ENCODE measurements around the gene FSD2. TPM values are rescaled to one million over a fixed set of nuclear protein-coding genes. Genes with fewer than 3 reads are reported as not detected.

FSD2 gene
- total and polyA plus RNA-seq, 4 experiments from 2014 or later, result 0.08 to 0.11 TPM; not detected in 2

GRCh38 chr15:82810890-82811426 is 5.1 kb upstream of the FSD2 start:
- no peaks in the 10 kb centered on the region for H3K9me3 ChIP-seq (ENCODE audit: control insufficient read depth in 1 of 2, low read length in 2 of 2)
- intact Hi-C loops (cut with micrococcal nuclease), result loop anchor here (2.0 to 10.0 kb wide), 2 partner anchors 200 to 254 kb away; partner anchors contain the start of genes BTBD1 and C15orf40
- peak overlapping the region; percentile 95 to 100 (median 97) for H3K27ac Mint-ChIP-seq
- CTCF ChIA-PET (ENCODE audit: partially characterized antibody), result interaction anchor here (1.0 to 1.9 kb wide), 4 partner anchors 60 to 271 kb away, joined by 3 to 6 read pairs (median 4); partner anchors contain the start of gene RPS17
- peak overlapping the region; percentile 99 for H3K27ac ChIP-seq (ENCODE audit: low read depth, low read length)
- POLR2A ChIA-PET (ENCODE audit: partially characterized antibody), result interaction anchor here (0.8 to 4.7 kb wide), 12 partner anchors 13 to 271 kb away, joined by 3 to 40 read pairs (median 6); partner anchors contain the start of genes C15orf40, CPEB1, RAMAC and RPS17
- peaks cover 22 to 39% of the 10 kb centered on the region in 2 donors for H3K36me3 Mint-ChIP-seq
- DNase-seq, result peak; percentile 76 to 89 (median 80)
- peak overlapping the region; percentile 88 to 100 (median 96) for H3K4me3 Mint-ChIP-seq
- peaks cover 21 to 52% (median 35%) of the 10 kb centered on the region in 4 donors for H3K4me1 Mint-ChIP-seq
- H3K9me3 Mint-ChIP-seq, result no peaks in the 10 kb centered on the region
- H3K27me3 ChIP-seq (ENCODE audit: insufficient read depth, low read length), result no peaks in the 10 kb centered on the region
- H3K4me3 ChIP-seq (ENCODE audit: low read length in 2 of 2), result peak overlapping the region; percentile 89 to 94
- H3K4me1 ChIP-seq (ENCODE audit: insufficient read depth, low read length), result peaks cover 41% of the 10 kb centered on the region
- H3K36me3 ChIP-seq (ENCODE audit: insufficient read depth, low read length), result peaks cover 16% of the 10 kb centered on the region
- no peaks in the 10 kb centered on the region for H3K27me3 Mint-ChIP-seq

DNA sequence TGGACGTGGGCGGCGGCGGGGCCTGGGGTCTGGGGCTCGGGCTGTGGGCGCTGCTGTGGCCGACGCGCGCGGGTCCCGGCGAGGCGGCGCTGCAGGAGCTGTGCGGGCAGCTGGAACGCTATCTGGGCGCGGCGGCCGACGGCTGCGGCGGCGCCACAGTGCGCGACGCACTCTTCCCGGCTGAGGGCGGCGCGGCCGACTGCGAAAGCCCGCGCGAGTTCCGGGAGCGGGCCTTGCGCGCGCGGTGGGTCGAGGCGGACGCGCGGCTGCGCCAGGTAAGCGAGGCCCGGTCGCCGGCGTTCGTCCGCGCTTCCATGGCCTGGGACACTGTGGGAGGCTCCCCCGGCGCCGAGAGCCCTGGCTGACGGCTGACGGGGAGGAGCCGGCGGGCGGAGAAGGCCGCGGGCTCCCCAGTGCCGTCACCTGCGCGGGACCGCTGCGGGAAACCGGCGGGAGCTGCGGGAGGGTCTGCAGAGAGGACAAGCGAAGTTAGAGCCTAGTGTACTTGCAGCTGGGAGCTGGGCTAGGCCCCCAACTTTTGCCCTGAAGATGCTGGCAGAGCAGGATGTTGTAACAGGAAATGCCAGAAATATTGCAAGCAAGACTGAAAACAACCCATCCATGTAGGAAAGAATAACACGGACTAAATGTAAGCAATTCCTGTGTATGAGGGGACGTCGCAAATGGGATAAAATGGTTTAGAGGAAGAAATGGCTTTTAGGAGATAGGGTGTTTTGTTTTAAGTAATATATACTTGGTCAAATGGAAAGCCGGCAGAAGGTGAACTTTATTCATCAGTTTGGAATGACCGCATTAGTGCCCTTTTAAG is 4.4 kb upstream of the FSD2 start:
- peaks cover 35% of the 10 kb centered on the region for H3K4me1 ChIP-seq (ENCODE audit: insufficient read depth, low read length)
- H3K9me3 ChIP-seq (ENCODE audit: control insufficient read depth in 1 of 2, low read length in 2 of 2), result no peaks in the 10 kb centered on the region
- H3K27me3 ChIP-seq (ENCODE audit: insufficient read depth, low read length), result no peaks in the 10 kb centered on the region
- peak overlapping the region; percentile 88 to 100 (median 96) for H3K4me3 Mint-ChIP-seq
- ChIA-PET POLR2A (ENCODE audit: partially characterized antibody) (interaction anchor here (1.0 to 4.7 kb wide), 11 partner anchors 14 to 270 kb away, joined by 3 to 40 read pairs (median 6); partner anchors contain the start of genes C15orf40, CPEB1, RAMAC and RPS17), CTCF (ENCODE audit: partially characterized antibody) (interaction anchor here (1.0 to 1.3 kb wide), 3 partner anchors 60 to 270 kb away, joined by 3 to 5 read pairs (median 3); partner anchors contain the start of gene RPS17)
- H3K27me3 Mint-ChIP-seq, result no peaks in the 10 kb centered on the region
- peak overlapping the region; percentile 89 to 94 for H3K4me3 ChIP-seq (ENCODE audit: low read length in 2 of 2)
- peaks cover 15 to 32% of the 10 kb centered on the region in 2 donors for H3K36me3 Mint-ChIP-seq
- no peaks in the 10 kb centered on the region for H3K9me3 Mint-ChIP-seq
- peak overlapping the region; percentile 95 to 100 (median 97) for H3K27ac Mint-ChIP-seq
- H3K27ac ChIP-seq (ENCODE audit: low read depth, low read length), result peak overlapping the region; percentile 99
- H3K36me3 ChIP-seq (ENCODE audit: insufficient read depth, low read length), result peaks cover 10% of the 10 kb centered on the region
- peaks cover 17 to 45% (median 30%) of the 10 kb centered on the region in 4 donors for H3K4me1 Mint-ChIP-seq
- intact Hi-C loops (cut with micrococcal nuclease), result loop anchor here (2.0 to 10.0 kb wide), 2 partner anchors 201 to 255 kb away; partner anchors contain the start of genes BTBD1 and C15orf40
- peak; percentile 35 to 53 (median 50) for DNase-seq

DNA sequence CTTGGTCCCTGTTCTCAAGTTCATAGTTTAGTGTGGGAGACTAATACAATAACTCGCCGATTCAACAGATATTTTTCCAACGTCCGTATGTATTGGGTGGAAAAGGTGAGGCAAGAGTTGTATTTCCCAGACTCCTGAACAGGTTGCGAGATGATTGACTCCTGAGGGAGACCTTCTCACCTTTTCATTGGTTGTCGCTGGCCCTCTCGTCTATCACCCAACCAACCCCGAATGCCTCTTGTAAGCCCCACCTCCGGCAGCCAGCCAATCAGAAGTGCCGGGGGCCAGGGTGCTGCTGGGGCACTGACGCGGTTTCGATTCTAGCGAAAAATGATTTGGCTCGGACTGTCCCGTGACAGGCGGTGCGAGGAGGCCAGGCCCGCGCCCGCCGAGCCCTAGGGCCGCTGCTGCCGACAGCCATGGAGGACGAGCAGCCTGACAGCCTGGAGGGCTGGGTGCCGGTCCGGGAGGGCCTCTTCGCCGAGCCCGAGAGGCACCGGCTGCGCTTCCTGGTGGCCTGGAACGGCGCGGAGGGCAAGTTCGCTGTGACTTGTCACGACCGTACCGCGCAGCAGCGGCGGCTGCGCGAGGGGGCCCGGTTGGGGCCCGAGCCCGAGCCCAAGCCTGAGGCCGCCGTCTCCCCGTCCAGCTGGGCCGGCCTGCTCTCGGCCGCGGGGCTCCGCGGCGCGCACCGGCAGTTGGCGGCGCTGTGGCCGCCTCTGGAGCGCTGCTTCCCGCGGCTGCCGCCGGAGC is 3.6 kb upstream of the FSD2 start, which contains the start of gene WHAMM:
WHAMM (plus strand) TSS at position 321 of the 753 bp plus-strand sequence; CDS start at position 420, 99 bp downstream.
- Histone ChIP-seq H3K9me3 (ENCODE audit: control insufficient read depth in 1 of 2, low read length in 2 of 2) (no peaks in the 10 kb centered on the region), H3K36me3 (ENCODE audit: insufficient read depth, low read length) (peaks cover 9% of the 10 kb centered on the region), H3K4me1 (ENCODE audit: insufficient read depth, low read length) (peaks cover 35% of the 10 kb centered on the region), H3K4me3 (ENCODE audit: low read length in 2 of 2) (peak within 1 kb of the TSS; percentile 89 to 94), H3K27me3 (ENCODE audit: insufficient read depth, low read length) (no peaks in the 10 kb centered on the region), H3K27ac (ENCODE audit: low read depth, low read length) (peak within 1 kb of the TSS; percentile 99)
- peaks cover 15 to 40% (median 28%) of the 10 kb centered on the region in 4 donors for H3K4me1 Mint-ChIP-seq
- H3K27ac Mint-ChIP-seq, result peak within 1 kb of the TSS; percentile 95 to 100 (median 97)
- CTCF ChIA-PET (ENCODE audit: partially characterized antibody), result interaction anchor here (1.4 kb wide), 1 partner anchor 59 kb away, joined by 4 read pairs; no protein-coding TSS in a partner anchor
- POLR2A ChIA-PET (ENCODE audit: partially characterized antibody), result interaction anchor here (1.2 to 4.7 kb wide), 9 partner anchors 41 to 270 kb away, joined by 3 to 40 read pairs (median 11); partner anchors contain the start of genes C15orf40, RAMAC and RPS17
- H3K27me3 Mint-ChIP-seq, result no peaks in the 10 kb centered on the region
- H3K4me3 Mint-ChIP-seq, result peak within 1 kb of the TSS; percentile 88 to 100 (median 96)
- intact Hi-C loops (cut with micrococcal nuclease), result loop anchor here (1.0 to 10.0 kb wide), 6 partner anchors 59 to 269 kb away; partner anchors contain the start of genes BTBD1, C15orf40, RAMAC and RPS17
- H3K36me3 Mint-ChIP-seq, result peaks cover 12 to 29% of the 10 kb centered on the region in 2 donors
- DNase-seq, result peak; percentile 94 to 98 (median 96)
- no peaks in the 10 kb centered on the region for H3K9me3 Mint-ChIP-seq

DNA sequence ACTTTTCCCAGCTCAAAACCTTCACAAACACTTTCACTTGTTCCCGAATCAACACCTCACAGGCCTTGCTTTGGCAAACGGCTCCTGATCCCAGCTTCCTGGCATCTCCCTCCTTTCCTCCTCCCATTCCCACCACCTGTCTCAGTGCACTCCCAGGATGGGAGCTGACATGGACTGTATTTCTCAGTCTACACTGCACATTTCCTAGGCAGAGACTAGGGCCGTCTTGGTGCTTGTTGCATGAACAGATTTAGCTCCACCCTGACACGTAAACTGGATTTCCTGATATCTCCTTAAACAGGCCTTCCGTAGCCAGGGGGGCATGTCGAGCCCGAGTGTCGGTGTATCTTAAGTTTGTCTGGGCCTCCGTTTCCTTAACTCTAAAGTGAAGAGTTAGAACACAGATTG is 2.8 kb upstream of the FSD2 start:
- peak overlapping the region in 5 of 7 donors; percentile 89 to 94 (median 92) for H3K27ac Mint-ChIP-seq
- H3K4me1 Mint-ChIP-seq, result peaks cover 13 to 33% (median 22%) of the 10 kb centered on the region in 4 donors
- peaks cover 5 to 21% of the 10 kb centered on the region in 2 donors for H3K36me3 Mint-ChIP-seq
- H3K9me3 Mint-ChIP-seq, result peaks cover 0 to 1% (median 0%) of the 10 kb centered on the region in 8 donors
- Histone ChIP-seq H3K4me1 (ENCODE audit: insufficient read depth, low read length) (peaks cover 29% of the 10 kb centered on the region), H3K27ac (ENCODE audit: low read depth, low read length) (peak overlapping the region; percentile 99), H3K27me3 (ENCODE audit: insufficient read depth, low read length) (no peaks in the 10 kb centered on the region), H3K9me3 (ENCODE audit: control insufficient read depth in 1 of 2, low read length in 2 of 2) (no peaks in the 10 kb centered on the region), H3K4me3 (ENCODE audit: low read length in 2 of 2) (no peak overlapping the region), H3K36me3 (ENCODE audit: insufficient read depth, low read length) (peaks cover 4% of the 10 kb centered on the region)
- DNase-seq, result peak in 1 of 5 donors; percentile 34
- intact Hi-C loops (cut with micrococcal nuclease), result loop anchor here (1.0 to 2.0 kb wide), 4 partner anchors 58 to 268 kb away; partner anchors contain the start of genes RAMAC and RPS17
- ChIA-PET CTCF (ENCODE audit: partially characterized antibody) (interaction anchor here (1.4 kb wide), 1 partner anchor 58 kb away, joined by 4 read pairs; no protein-coding TSS in a partner anchor), POLR2A (ENCODE audit: partially characterized antibody) (interaction anchor here (1.4 to 4.7 kb wide), 4 partner anchors 58 to 269 kb away, joined by 4 to 40 read pairs (median 26); partner anchors contain the start of genes RAMAC and RPS17)
- H3K4me3 Mint-ChIP-seq, result peak overlapping the region in 5 of 8 donors; percentile 22 to 89 (median 84)
- peaks cover 0 to 1% of the 10 kb centered on the region in 2 donors for H3K27me3 Mint-ChIP-seq

DNA sequence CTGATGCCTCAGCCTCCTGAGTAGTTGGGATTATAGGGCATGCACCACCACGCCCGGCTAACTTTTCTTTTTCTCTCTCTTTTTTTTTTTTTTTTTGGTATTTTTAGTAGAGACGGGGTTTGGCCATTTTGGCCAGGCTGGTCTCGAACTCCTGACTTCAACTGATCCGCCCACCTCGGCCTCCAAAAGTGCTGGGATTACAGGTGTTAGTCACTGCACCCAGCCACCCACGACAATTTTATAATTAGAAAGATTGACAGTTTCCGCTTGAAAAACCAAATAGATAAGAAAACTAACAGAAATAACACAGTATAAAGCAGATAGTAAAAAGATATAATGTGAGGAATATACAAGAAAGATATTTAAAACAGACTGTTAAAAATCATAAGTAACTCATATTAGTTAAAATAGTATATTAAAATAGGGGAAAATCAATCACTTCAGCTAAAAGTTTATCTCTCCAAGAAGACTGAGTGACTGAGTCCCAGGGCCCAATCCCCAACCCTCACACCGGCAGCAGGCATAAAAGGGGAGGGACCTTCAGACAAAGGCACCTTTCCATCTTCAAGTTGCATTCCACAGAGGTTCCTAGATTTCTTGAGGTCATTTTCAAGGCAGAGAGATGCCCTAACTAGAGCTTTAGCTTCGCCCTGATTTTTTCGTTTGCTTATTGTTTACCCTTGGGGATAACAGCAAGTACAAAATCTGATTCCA is 2.2 kb upstream of the FSD2 start:
- H3K27me3 Mint-ChIP-seq, result peaks cover 0 to 2% of the 10 kb centered on the region in 2 donors
- peak overlapping the region; percentile 99 for H3K27ac ChIP-seq (ENCODE audit: low read depth, low read length)
- POLR2A ChIA-PET (ENCODE audit: partially characterized antibody), result interaction anchor here (1.4 to 4.7 kb wide), 2 partner anchors 58 to 203 kb away, joined by 4 to 40 read pairs; no protein-coding TSS in a partner anchor

More for the DNA sequence above, 2.2 kb upstream of the FSD2 start:
- peaks cover 13 to 32% (median 22%) of the 10 kb centered on the region in 4 donors for H3K4me1 Mint-ChIP-seq
- Histone ChIP-seq H3K27me3 (ENCODE audit: insufficient read depth, low read length) (no peaks in the 10 kb centered on the region), H3K9me3 (ENCODE audit: control insufficient read depth in 1 of 2, low read length in 2 of 2) (no peaks in the 10 kb centered on the region), H3K4me3 (ENCODE audit: low read length in 2 of 2) (no peak overlapping the region), H3K4me1 (ENCODE audit: insufficient read depth, low read length) (peaks cover 24% of the 10 kb centered on the region), H3K36me3 (ENCODE audit: insufficient read depth, low read length) (no peaks in the 10 kb centered on the region)
- peak overlapping the region in 1 of 8 donors; percentile 22 for H3K4me3 Mint-ChIP-seq
- CTCF ChIA-PET (ENCODE audit: partially characterized antibody), result interaction anchor here (1.4 kb wide), 1 partner anchor 57 kb away, joined by 4 read pairs; no protein-coding TSS in a partner anchor
- DNase-seq, result no peak
- H3K27ac Mint-ChIP-seq, result peak overlapping the region in 3 of 7 donors; percentile 11 to 94 (median 89)
- peaks cover 5 to 20% of the 10 kb centered on the region in 2 donors for H3K36me3 Mint-ChIP-seq
- peaks cover 0 to 2% (median 0%) of the 10 kb centered on the region in 8 donors for H3K9me3 Mint-ChIP-seq
- intact Hi-C loops (cut with micrococcal nuclease), result loop anchor here (2.0 kb wide), 1 partner anchor 179 kb away; the partner anchor contains the start of gene RAMAC
